Osteocyte (in vitro differentiated cells): ENCODE data around the gene TOX2. TPM values are rescaled to one million over a fixed set of nuclear protein-coding genes. Genes with fewer than 3 reads are reported as not detected.

Source experiments
- DNase-seq: peaks from one replicate; pipeline ENCODE4 v3.0.0; 2021; ENCODE audit warnings: mixed read lengths; ENCODE audit not compliant: unreplicated experiment; ENCODE audit errors: extremely low spot score
- H3K27ac Mint-ChIP-seq: one replicate; pipeline ENCODE4 v1.8.0; 2021; ENCODE audit warnings: mild to moderate bottlenecking, mixed read lengths; ENCODE audit not compliant: unreplicated experiment
- H3K27me3 Mint-ChIP-seq: one replicate; pipeline ENCODE4 v1.8.0; 2021; ENCODE audit warnings: mixed read lengths; ENCODE audit not compliant: unreplicated experiment
- H3K36me3 Mint-ChIP-seq: one replicate; pipeline ENCODE4 v1.8.0; 2021; ENCODE audit warnings: mixed read lengths; ENCODE audit not compliant: unreplicated experiment
- H3K4me1 Mint-ChIP-seq: one replicate; pipeline ENCODE4 v1.8.0; 2021; ENCODE audit warnings: mixed read lengths; ENCODE audit not compliant: unreplicated experiment
- H3K4me3 Mint-ChIP-seq: one replicate; pipeline ENCODE4 v1.8.0; 2021; ENCODE audit warnings: mild to moderate bottlenecking, moderate library complexity, mixed read lengths; ENCODE audit not compliant: unreplicated experiment
- H3K9me3 Mint-ChIP-seq: one replicate; pipeline ENCODE4 v1.8.0; 2021; ENCODE audit warnings: mixed read lengths; ENCODE audit not compliant: unreplicated experiment
- CTCF ChIP-seq: fragments of 200-600 bp; sonication (generic); IDR thresholded peaks from 2 replicates; pipeline ENCODE4 v1.5.0; 2021; ENCODE audit warnings: antibody characterized with exemption, mild to moderate bottlenecking, moderate library complexity
- total RNA-seq: library from RNA; stranded (reverse); gene quantifications from 2 replicates; pipeline ENCODE4 v1.2.1, GENCODE V29; 2021

The TOX2 gene
- total RNA-seq, 1 donor from 2014 or later: not detected

GRCh38 chr20:43955062-43955749, 40.6 kb downstream of the TOX2 start:
- Mint-ChIP-seq H3K36me3 (no peaks in the 10 kb centered on the region), H3K9me3 (no peaks in the 10 kb centered on the region), H3K27ac (no peak overlapping the region), H3K4me1 (peaks cover 14% of the 10 kb centered on the region), H3K4me3 (no peak overlapping the region), H3K27me3 (peaks cover 5% of the 10 kb centered on the region)
- TF ChIP-seq CTCF: no peak
- DNase-seq: no peak

DNA sequence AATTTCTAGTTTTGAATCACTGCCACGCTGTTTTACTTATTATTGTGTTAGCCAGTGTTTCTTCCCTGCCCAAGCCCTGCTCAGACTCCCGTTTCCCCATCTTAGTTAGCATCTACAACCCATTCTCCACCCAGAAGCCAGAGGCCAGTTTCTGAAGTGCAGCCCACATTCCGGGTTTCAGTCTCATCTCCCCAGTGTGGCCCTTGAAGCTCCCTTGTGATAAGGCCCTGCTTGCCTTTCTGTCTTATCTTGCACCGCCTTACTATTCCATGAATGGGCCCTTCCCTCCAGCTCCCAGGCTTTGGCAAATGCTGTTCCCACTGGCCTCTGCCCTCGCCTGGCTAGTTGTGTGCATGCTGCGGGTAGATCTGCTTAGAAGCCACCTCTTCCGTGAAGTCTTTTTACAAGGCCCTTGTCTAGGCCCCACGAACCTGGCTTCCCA, 41.1 kb downstream of the TOX2 start:
- no peak overlapping the region for H3K27ac Mint-ChIP-seq
- peaks cover 14% of the 10 kb centered on the region for H3K4me1 Mint-ChIP-seq
- no peak overlapping the region for H3K4me3 Mint-ChIP-seq
- H3K36me3 Mint-ChIP-seq: no peaks in the 10 kb centered on the region
- no peaks in the 10 kb centered on the region for H3K9me3 Mint-ChIP-seq
- H3K27me3 Mint-ChIP-seq: peaks cover 5% of the 10 kb centered on the region
- no peak for DNase-seq
- no peak for TF ChIP-seq CTCF

GRCh38 chr20:43957392-43957791, 42.7 kb downstream of the TOX2 start:
- no peak overlapping the region for H3K27ac Mint-ChIP-seq
- no peak overlapping the region for H3K4me3 Mint-ChIP-seq
- H3K4me1 Mint-ChIP-seq: peaks cover 14% of the 10 kb centered on the region
- H3K9me3 Mint-ChIP-seq: no peaks in the 10 kb centered on the region
- DNase-seq: no peak
- no peak for TF ChIP-seq CTCF
- peaks cover 5% of the 10 kb centered on the region for H3K27me3 Mint-ChIP-seq
- no peaks in the 10 kb centered on the region for H3K36me3 Mint-ChIP-seq

DNA sequence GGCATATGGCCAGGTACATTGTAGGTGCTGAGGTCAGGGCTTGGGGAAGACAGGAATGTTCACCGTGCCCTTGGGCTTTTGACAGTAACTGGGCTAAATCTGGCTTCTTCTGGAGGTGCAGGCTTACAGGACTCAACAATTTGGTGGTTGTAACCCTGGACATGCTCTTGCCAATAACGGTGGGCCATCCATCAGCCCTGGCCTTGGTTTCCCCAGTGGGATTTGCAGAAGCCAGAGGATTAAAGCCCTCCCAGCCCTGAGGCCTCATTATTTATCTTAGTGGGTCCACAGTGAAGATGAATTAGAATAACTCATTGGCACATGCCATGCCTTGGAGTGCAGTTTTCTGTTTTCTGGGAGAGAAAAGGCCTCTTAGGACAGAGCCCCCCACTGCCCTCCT, 44.0 kb downstream of the TOX2 start:
- TF ChIP-seq CTCF: no peak
- Mint-ChIP-seq H3K27ac (no peak overlapping the region), H3K4me3 (no peak overlapping the region), H3K36me3 (no peaks in the 10 kb centered on the region), H3K9me3 (no peaks in the 10 kb centered on the region), H3K4me1 (peaks cover 14% of the 10 kb centered on the region), H3K27me3 (peaks cover 5% of the 10 kb centered on the region)
- no peak for DNase-seq

- no peaks in the 10 kb centered on the region for H3K9me3 Mint-ChIP-seq
- no peak overlapping the region for H3K27ac Mint-ChIP-seq
- TF ChIP-seq CTCF: no peak
- H3K36me3 Mint-ChIP-seq: no peaks in the 10 kb centered on the region
- no peak overlapping the region for H3K4me3 Mint-ChIP-seq
- peaks cover 14% of the 10 kb centered on the region for H3K4me1 Mint-ChIP-seq
- DNase-seq: no peak
- peaks cover 8% of the 10 kb centered on the region for H3K27me3 Mint-ChIP-seq
These were observed 44.6 kb downstream of the TOX2 start for GRCh38 chr20:43959079-43959919.
